D721Med (cell line): ENCODE measurements around the gene TMEM45A.

Source experiments
- DNase-seq: peaks from one replicate; pipeline ENCODE4 v3.0.0; 2011; ENCODE audit warnings: low spot score; ENCODE audit not compliant: insufficient read length
- FAIRE-seq: peaks from 2 replicates; lab custom pipeline; 2011; peaks lifted over from hg19 to GRCh38; lab: Jason Lieb, UNC
- CTCF ChIP-seq: IDR thresholded peaks from 2 replicates; pipeline ENCODE4 v1.5.1; 2012; ENCODE audit warnings: mild to moderate bottlenecking, control low read depth; ENCODE audit not compliant: insufficient read depth; ENCODE audit errors: missing control alignments

TMEM45A gene

DNA sequence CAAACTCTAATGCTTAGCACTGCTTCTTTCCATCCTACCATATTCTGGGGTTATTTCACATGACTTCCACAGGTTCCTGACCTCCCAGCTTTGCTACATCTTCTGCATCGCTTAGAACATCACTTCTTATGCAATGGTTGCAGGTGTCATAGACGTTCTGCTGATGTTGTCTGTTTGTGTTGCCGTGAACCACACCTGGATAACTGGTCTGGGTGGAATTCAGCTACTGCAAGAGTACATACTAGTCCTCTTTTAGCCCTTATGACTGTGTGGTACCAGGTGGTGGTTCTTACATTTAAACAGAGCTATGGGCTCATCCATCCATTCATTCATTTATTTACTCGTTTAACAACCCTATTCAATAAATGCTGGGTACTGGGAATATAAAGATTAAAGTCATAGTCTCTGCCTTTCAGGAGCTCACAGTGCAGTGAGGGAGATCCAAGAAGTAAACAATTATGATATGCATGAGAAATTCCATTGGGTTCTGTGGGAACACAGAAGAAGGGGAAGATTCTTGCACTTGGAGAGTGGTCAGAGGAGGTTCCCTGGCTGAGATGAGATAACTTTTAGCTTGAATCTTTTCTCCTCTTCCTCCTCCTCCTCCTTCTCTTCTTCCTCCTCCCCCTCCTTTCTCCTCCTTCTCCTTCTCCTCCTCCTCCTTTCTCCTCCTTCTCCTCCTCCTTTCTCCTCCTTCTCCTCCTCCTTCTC is 30.8 kb downstream of the TMEM45A start:
- DNase-seq (no peak), FAIRE-seq (no peak)
- TF ChIP-seq CTCF = no peak

- DNase-seq (no peak), FAIRE-seq (no peak)
- no peak for TF ChIP-seq CTCF
Observed at GRCh38 chr3:100525753-100526612, 33.6 kb downstream of the TMEM45A start.

DNA sequence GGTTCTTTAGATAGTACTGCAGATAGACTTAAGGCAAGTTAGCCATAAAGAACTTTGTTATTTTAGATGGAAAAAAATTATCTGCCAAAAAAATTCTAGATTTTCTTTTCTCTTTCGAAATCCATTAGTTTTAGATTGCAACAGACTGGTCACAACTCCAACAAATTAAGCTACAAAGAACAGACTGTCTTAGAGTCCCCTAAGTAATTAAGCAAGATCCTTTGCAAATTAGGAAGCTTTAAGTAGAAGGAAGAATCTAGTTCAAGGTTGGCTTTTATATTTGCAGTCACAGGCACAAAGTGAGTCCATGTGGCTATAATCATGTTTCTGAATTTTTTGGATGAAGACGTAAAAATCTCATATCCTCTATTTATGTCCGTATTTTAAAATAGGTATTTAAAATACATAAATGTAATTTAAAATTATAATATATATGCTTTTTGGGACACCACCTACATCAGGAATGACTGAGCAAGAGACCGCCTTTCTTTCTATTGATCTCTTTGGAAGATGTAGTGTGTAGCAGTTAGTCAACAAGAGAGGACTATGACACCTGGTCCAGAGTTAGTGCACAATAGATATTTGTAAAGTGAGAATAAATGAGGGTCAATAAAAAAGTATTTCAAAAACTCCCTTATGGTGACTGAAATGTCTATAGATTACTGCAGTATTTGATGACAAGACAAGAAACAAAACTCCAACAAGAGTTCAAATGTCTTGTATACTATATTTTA is 34.4 kb downstream of the TMEM45A start:
- FAIRE-seq = no peak
- no peak for DNase-seq
- TF ChIP-seq CTCF = no peak

DNA sequence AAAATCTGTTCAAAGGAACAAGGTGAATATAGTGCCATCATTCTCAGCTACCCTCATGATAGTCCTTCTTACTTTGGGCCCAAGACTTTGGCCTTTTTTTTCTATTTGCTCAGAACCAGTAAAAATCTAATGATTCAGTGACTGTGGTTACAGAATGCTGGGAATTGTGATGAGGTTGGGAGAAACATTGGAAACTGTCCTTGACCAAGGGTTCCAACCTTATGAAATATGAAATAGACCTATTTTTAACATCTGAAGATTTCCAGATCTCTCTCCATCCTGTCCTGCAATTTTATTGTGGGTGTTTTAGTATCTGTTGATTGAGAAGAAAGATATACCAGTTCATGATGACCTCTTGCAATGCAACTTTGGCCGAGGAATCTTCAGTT is 34.9 kb downstream of the TMEM45A start:
- TF ChIP-seq CTCF = no peak
- FAIRE-seq (no peak), DNase-seq (no peak)

GRCh38 chr3:100531093-100531492 is 38.7 kb downstream of the TMEM45A start:
- DNase-seq = no peak
- FAIRE-seq = no peak
- no peak for TF ChIP-seq CTCF

DNA sequence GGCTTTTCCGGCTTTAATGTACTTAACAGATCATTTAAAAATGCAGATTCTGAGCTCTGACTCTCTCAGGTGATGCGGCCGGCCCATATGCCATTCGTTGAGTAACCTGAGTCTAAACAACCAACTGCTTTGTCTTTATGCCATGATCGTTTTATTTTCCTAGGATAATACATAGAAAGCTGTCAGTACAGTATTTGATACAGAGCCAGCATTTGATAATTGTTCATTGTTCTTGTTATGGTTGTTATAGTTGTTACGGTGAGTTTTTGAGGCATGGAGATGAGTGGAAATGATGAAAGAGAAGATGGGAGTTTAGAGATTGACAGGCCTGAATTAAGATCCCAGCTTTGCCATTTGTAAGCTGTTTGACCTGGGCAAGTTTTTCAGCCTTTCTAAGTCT is 40.0 kb downstream of the TMEM45A start:
- DNase-seq = no peak
- no peak for TF ChIP-seq CTCF
- no peak for FAIRE-seq
